D341Med (cell line): ENCODE data around the gene AHSG.
"Not testable (repeated sequence)": the region's sequence is repeated elsewhere in the genome, so short reads cannot be mapped to it uniquely, and the experiment has no call there.

Experiments used
- DNase-seq: peaks from one replicate; pipeline ENCODE4 v3.0.0; 2012; ENCODE audit warnings: low spot score

The AHSG gene, protein sequence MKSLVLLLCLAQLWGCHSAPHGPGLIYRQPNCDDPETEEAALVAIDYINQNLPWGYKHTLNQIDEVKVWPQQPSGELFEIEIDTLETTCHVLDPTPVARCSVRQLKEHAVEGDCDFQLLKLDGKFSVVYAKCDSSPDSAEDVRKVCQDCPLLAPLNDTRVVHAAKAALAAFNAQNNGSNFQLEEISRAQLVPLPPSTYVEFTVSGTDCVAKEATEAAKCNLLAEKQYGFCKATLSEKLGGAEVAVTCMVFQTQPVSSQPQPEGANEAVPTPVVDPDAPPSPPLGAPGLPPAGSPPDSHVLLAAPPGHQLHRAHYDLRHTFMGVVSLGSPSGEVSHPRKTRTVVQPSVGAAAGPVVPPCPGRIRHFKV

DNA sequence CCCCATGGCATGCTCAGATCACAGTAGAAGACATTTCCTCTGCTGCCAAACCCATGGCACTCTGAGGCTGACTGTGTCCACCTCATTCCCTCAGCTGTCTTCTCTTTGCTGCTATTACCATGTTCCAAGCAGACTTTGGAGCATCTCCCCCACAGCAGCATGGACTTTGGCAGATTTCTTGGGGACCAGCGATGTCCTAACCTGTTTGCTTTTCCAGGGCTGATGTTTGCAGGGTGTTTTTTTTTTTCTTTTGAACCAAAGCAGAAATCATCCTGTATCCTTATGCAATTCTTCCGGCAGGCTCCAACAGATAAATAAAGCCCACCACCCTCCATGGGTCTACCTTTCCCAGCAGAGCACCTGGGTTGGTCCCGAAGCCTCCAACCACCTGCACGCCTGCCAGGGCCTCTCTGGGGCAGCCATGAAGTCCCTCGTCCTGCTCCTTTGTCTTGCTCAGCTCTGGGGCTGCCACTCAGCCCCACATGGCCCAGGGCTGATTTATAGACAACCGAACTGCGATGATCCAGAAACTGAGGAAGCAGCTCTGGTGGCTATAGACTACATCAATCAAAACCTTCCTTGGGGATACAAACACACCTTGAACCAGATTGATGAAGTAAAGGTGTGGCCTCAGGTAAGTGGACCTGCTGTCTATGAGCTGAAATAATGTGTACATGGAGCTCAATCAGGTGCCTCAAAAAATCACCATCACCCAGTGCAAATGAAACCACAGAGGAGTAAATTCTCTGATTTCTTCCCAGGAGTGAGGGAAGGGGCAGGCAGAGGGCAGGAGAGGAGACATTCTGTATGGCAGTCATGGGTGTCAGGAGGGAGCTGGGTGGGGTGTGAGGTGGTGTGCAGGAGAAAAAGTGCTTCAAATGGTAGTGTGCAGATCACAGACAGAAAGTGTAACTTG is at the start of gene AHSG:
Gene AHSG, plus strand, starts transcription at position 340 of the 916 bp plus-strand sequence. Its CDS starts 82 bp downstream, at position 422.
- no peak for DNase-seq

DNA sequence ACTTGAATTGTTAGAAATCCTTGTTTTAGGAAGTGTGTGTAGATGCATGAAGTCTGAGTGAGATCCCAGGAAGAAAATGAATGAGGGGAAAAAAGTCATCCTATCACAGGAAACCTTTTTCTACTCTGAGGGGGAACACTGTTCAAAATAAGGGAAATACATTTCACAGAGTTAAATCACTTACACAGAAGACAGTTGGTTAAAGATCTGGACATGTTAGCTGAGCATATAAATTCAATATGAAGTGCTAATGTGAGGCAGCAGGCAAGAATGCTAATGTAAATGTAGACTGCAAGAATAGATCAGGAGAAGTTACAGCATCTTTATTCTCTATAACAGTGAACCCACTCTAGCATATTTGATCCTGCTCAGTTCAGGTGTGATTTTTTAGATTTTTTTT is 48.3 kb upstream of the AHSG start:
- no peak for DNase-seq

DNA sequence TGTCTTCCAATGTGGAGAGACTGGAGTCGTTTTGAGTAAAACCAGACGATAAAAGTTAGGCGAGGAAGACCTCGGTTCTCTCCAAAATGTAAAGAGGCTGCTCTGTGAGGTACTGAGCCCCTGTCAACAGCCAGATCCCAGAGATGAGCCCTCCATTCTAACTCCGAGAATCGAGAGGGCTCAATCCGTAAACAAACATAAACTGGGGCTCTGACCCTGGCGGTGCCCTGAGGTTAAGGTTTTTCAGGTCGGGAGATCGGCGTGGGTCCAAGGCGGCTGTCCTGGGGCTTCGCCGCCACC is 46.1 kb upstream of the AHSG start:
- DNase-seq = no peak

DNA sequence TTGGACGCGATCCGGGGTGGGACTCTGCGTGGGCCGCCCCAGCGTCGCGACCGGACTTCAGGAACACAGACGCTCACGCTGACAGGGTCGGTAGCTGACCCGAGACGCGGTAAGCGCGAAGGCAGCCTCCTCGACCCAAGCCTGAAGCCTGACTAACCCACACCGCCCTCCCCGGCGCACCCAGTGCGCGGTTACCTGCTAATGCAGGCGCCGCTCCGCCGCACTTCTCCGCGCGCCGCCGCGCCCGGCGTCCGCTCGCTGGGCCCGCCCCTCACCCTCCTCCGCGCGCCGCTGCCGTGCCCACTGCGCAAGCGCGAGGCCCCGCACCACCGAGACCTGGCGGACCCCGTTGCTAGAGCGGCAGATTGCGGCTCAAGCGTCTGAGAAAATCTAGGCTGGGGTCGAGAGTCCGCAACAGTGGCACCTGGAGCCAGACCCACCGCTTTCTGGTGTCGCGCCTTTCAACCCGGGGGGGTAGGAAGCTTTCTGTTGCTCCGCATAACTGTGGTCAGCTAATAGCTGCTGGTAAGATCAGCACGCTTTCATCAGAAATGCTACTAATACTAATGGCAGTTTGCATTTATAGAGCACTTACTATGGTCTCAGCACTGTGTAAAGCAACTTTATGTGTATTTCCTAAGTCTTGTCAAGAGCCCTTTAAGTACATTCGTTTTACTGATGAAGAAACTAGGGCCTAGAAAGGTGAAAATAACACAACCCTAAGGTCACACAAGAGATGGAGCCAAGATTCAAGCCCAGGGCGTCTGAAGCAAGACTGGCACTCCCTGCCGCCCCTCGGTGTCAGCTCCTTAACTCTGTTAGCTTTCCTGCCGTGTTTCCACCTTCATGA is 45.6 kb upstream of the AHSG start, which contains the start of gene TBCCD1:
Gene TBCCD1, minus strand, starts transcription at position 268 of the 850 bp plus-strand sequence. CDS start 3,010 bp downstream, outside the sequence.
- peak; percentile 96 for DNase-seq

DNA sequence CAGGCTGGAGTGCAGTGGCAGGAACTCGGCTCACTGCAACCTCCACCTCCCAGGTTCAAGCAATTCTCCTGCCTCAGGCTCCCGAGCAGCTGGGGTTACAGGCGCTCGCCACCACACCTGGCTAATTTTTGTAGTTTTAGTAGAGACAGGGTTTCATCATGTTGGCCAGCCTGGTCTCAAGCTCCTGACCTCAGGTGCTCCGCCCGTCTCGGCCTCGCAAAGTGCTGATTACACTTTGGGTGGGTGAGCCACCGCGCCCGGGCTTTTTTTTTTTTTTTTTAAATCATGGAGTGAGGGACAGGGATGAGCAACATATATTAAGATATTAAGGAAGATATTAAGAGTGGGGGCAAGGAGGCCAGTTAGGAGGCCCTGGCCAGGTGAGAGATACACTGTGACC is 43.5 kb upstream of the AHSG start:
- DNase-seq = not testable (repeated sequence)

DNA sequence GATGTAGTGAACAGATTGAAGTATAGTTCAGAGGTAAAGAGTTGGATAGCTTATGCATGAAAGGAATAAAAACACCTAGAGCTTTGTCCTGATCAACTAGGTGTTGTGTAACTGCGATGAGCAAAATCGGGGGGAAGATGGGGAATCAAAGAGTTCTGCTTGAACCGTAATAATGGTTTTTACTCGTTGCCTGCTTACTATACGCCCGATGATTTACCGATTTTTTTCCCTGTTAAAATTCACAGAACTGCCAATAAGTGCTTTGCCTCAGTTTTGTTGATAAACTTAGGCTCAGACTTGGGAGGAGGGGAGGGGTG is 43.1 kb upstream of the AHSG start:
- no peak for DNase-seq

DNA sequence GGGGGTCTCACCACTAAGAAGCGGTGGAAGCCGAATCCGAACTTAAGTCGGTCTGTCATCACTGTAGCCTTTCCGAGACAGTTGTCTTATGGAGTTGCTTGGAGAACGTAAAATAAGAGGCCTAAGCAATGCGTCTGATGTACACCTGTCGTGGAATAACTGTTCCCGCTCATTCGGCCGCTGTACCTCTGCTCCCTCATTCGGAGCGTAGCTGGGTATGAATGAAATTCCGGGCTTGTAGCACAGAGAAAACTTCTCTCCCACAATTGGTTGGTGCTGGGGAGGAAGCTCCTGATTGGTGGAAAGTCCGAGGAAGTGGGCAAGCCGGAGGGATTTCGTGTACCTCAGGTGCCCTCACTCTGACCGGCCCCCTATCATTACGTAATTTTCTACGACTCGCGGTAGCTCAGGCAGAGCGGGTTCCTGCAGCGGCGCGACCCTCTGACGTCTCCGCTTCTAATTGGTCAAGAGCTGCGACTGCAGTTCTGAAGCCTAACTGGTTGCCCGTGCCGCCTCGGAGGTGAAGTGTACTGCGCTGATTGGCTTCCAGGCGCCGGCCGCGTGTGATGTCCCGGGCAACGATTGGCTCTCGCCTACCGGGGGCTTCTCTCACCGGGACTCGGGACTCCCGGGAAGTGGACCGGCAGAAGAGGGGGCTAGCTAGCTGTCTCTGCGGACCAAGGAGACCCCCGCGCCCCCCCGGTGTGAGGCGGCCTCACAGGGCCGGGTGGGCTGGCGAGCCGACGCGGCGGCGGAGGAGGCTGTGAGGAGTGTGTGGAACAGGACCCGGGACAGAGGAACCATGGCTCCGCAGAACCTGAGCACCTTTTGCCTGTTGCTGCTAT is 42.5 kb upstream of the AHSG start, which contains the start of gene DNAJB11:
Gene DNAJB11, plus strand, starts transcription at position 625 of the 845 bp plus-strand sequence. Its CDS starts 178 bp downstream, at position 803.
- peak; percentile 95 for DNase-seq

DNA sequence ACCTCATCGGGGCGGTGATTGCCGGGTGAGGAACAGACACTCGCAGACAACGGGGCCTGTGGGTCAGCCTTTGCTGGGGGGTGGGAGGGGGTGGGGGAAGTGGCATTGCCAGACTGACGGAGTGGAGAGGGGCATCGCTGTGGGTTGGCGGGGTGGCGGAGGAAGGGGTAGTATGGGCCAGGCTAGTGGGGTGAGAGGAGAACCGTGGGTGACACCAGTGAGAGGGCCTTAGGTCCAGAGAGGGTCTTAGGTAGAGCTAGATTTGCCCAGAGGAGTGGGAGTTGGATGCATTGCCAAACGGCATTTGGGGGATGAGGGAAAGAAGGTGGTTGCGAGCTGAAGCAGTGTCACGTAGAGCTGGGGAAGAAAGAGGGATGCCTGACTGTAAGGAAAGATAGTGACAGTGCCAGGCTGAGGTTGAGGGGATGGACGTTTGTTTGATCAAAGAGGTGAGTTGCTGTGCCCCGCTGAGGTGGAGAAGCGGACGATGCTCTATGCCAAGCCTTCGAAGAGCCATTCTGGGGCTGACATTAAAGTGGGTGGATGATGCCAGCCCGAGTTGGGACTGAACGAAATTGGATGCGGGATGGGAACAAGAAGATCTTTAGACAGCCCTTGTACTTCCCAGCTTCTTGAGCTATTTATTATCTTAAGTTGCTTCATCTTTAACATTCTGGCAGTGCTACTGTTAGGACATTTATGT is 41.8 kb upstream of the AHSG start:
- no peak for DNase-seq

DNA sequence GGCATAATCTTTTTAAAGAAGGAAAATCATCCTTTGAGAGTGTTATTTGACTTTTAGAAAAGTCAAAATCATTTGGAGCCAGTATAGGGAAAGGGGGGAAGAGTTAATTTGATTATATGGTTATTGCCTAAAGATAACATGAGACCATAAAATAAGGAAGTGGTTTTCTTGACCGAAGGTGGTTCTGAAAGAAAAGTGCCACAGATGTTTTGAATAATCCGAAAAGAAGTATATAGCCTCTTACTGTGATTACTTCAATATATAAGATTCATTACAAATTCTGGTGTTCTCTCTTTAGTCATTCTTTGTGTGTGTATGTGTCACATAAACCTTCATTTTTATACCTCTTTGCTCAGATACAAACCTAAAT is 41.2 kb upstream of the AHSG start:
- no peak for DNase-seq

DNA sequence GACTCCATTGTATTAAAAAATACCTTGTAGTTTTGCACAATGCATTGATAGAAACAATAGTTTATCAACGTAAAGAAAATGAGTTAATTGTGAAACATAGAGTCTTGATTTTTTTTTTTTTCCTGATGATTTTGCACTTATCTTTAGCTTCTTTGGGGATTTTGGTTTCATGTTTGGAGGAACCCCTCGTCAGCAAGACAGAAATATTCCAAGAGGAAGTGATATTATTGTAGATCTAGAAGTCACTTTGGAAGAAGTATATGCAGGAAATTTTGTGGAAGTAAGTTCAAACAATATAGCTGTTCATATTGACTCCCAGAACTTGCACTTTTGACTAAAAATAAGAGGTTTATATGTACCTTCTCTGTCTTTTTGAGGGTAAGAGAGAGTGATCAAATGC is 35.3 kb upstream of the AHSG start:
- no peak for DNase-seq

DNA sequence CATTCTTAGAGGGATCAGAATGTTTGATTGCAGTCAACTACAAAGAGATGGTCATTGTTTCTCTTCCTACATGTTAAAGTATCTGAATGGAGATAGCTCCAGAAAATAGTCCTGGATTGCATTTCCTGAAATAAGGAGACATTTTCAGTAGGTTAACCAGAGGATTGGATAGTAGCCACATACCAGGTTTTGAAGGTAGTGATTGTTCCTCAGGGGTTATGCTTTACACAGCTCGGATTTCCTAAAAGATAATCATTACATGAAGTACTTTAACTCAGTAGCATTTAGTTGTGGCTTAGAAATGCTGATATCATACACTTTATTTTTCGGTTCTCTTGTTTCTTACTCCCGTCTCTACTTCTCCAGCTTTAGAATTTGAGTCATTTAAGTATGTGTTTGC is 32.1 kb upstream of the AHSG start:
- no peak for DNase-seq

DNA sequence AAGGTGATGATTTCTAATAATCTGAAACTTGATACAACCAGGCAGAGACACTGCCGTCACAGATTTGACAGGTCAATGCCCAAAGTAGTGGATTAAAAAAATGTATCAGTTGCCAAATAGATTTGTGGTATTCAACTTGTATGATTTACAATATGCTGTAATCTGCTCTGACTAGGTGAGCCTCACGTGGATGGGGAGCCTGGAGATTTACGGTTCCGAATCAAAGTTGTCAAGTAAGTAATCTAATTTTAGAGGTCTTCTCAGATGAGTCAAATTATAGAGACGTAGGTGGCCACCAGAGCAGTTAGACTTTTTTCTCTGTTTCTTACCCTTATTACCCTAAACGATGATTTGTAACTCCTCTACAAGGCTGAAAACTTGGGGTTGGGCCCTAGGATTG is 30.3 kb upstream of the AHSG start:
- no peak for DNase-seq

DNA sequence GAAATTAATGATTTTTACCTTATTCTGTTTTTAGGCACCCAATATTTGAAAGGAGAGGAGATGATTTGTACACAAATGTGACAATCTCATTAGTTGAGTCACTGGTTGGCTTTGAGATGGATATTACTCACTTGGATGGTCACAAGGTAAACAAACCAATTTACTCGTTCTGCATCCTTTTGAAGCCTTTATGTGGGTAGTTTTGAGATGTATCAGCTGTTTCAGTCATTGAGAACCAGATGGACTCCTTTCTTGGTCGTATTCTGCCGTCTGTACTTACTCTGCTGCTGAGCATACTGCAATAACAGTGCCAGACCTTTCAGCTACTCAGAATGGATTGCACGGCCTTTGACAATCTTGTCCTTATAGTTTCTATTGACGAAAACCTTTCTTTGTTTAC is 29.0 kb upstream of the AHSG start:
- DNase-seq = no peak

DNA sequence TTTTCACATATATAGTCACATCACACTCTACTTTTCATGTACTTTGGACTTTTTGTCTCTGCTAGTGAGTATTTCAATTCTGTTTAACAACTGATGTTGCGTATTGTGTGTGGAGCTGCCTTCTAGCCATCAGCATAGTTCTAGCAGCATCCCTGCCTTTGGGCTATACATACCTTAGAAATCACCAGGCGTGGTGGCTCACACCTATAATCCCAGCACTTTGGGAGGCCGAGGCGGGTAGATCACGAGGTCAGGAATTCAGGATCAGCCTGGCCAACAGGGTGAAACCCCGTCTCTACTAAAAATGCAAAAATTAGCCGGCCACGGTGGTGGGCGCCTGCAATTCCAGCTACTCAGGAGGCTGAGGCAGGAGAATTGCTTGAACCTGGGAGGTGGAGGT is 26.6 kb upstream of the AHSG start:
- DNase-seq = not testable (repeated sequence)

DNA sequence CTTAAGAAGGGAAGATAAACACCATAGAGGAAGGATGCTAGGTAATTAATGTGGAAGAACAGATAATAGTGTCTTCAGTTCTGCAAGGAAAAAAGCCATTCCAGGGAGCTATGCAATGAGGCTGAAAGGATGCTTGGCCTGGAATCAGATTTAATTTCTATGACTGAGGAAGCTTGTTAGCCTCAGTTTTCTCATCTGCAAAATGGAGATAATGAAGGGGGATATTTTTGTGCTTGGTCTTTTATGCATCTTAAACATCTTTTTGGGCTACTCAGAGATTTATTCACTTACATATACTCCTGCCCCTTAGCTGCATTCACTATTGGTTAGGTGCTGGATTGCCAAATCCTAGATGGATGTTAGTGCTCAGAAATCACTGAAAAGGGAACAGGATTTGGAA is 25.7 kb upstream of the AHSG start:
- no peak for DNase-seq

DNA sequence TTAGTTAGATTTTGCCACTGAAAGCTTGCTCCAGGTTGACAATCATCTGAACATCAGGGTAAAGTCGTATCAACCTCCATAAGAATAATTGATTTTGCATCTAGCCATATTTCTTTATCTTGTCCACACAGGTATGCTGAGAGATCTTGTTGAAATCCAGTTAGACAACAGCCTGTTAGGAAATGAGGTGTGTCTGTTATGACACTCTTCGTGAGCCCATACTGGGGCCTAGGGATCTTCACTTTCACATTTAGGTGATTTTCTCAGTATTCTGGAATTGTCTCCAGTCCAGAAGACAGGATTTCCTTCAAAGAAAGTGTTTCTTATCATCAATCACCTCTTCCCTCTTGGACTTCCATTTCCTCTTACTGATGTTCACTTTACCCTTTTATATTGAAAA is 24.2 kb upstream of the AHSG start:
- no peak for DNase-seq

DNA sequence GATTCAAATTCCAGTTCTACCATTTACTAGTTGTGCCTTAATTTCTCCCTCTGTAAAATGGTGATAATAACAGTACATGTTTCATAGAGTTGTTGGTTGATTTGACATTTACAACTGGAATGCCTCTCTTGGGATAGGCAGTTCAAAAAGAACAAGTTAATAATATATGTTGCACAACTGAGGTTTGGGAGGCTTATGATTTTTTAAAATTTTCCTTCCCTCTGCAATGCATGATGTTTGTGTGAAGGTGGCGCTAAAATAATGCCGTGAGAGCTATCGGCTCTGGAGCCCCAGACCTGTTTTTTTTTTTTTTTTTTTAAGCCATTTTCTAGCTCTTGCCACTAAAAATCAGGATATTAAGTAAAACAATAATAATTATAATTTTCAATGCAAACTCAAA is 23.7 kb upstream of the AHSG start:
- no peak for DNase-seq

DNA sequence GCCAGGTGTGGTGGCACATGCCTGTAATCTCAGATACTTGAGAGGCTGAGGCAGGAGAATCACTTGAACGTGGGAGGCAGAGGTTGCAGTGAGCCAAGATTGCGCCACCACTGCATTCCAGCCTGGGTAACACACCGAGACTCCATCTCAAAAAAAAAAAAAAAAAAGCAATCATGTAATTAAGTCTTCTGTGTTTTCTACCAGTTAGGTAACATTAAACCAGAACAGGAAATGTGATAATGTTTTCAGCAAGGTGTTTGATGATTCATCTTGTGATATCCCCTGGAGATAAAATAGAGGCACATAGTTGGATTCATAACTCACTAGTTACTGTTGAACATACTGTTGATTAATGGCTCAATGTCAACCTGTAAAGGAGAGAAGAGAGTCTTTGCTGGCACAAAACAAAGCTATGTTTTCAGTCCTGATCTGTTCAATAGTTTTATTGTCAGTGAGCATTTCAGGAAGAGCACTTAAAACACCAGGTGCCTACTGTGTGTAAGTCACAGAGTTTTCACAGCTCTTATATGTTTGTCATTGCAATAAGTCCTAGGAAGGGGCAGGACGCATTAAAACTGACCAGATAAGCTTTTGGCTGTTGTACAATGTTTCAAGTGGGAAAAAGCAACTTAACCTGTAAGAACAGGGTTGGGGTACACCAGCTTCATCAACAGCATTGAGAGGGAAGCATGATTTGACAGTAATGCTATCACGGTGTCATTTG is 22.8 kb upstream of the AHSG start:
- no peak for DNase-seq

DNA sequence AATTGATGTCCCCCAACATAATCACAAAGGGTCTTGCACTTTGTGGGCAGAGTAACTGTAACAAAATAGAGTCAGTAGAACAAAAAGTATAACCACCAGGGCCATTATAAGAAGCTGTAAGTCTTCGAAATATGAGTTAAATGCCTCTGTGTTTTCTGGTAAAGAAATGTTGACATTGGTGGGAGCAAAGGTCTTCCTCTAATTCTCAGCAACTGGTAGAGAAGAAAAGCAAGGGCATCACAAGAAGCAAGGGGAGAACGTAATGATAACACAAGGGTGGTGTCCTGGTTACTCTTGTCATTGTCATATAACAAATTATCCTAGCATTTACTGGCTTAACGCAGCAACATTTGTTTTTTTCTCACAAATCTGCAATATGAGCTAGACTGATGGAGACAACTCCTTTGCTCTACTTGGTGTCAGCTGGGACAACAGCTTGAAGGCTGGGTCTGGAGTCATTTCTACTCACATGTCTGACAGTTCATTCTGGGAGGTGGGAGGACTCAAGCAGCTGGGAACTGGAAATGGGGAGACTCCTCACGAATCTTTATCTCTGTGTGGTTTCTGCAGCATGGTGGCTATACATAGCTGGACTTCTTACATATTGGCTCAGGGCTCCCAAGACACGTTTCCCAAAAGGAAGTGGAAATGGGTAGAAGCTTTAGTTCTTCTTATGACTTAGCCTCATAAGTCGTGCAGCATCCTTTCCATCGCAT is 22.1 kb upstream of the AHSG start:
- no peak for DNase-seq

DNA sequence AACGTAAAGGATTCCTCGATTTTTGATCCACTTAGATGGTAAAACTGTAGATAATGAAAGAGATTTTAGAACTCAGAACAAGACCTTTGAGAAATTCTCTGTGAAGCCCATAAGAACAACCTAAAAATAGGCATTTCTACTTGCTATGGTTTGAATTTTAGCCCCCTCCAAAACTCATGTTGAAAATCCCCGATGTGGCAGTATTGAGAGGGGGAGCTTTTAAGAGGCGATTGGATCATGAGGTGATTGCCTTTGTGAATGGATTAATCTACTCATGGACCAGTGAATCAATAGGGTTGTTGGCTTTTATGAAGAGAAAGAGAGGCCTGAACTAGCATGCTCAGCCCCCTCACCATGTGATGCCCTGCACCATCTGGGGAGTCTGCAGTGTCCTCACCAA is 20.2 kb upstream of the AHSG start:
- DNase-seq = no peak
